ENCODE results near the gene PCYT2. TPM values are rescaled to one million over a fixed set of nuclear protein-coding genes. Genes with fewer than 3 reads are reported as not detected.

PCYT2 gene
- total and polyA plus RNA-seq, 9 of the 15 experiments (the other 6 are each of a cell fraction or from before 2014, with no cell fraction given) = 0.92 to 134 (median 82.5) TPM

DNA sequence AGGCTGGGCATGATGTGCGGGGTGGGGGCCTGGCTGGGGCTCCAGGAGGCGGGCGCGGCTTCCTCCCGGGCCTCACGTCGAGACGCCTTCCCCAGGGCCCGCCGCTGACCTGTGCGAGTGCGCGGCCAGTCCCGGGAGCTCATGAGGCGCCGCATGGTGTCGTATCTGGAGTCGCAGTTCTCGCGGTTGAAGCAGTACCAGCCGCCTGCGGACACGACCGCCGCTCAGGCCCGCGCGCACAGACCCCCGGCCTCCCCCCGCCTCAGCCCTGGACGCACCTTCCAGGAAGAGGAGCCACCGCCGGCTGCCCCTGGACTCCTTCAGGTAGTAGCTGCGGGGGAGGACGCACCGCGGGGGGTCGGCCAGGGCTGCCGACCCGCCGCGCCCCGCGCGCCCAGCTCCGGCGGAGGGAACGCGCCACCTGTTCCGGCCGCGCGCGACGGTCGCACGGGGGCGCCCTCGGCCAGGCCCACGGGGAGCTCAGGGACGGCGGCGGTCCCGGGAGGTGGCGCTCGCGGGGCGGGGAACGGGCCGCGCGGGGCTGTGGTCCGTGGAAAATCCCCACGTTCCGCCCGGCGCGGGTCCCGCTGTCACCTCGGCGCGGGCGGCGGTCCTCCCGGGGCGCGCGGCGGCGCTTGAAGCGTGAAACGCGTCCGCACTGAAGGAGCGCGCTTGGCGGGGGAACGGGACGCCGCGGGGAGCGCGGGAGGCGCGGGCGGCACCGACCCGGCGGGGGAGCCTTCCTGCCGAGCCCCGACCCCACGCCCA, 48.3 kb upstream of the PCYT2 start (continued):
- TF ChIP-seq, protein P1, sequence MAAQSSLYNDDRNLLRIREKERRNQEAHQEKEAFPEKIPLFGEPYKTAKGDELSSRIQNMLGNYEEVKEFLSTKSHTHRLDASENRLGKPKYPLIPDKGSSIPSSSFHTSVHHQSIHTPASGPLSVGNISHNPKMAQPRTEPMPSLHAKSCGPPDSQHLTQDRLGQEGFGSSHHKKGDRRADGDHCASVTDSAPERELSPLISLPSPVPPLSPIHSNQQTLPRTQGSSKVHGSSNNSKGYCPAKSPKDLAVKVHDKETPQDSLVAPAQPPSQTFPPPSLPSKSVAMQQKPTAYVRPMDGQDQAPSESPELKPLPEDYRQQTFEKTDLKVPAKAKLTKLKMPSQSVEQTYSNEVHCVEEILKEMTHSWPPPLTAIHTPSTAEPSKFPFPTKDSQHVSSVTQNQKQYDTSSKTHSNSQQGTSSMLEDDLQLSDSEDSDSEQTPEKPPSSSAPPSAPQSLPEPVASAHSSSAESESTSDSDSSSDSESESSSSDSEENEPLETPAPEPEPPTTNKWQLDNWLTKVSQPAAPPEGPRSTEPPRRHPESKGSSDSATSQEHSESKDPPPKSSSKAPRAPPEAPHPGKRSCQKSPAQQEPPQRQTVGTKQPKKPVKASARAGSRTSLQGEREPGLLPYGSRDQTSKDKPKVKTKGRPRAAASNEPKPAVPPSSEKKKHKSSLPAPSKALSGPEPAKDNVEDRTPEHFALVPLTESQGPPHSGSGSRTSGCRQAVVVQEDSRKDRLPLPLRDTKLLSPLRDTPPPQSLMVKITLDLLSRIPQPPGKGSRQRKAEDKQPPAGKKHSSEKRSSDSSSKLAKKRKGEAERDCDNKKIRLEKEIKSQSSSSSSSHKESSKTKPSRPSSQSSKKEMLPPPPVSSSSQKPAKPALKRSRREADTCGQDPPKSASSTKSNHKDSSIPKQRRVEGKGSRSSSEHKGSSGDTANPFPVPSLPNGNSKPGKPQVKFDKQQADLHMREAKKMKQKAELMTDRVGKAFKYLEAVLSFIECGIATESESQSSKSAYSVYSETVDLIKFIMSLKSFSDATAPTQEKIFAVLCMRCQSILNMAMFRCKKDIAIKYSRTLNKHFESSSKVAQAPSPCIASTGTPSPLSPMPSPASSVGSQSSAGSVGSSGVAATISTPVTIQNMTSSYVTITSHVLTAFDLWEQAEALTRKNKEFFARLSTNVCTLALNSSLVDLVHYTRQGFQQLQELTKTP (IDR thresholded peaks at IDR 0.05; ENCODE audit: low read depth in 1 of 2, partially characterized antibody in 2 of 2) = no peak
- no peak for TF ChIP-seq WHSC1 (IDR thresholded peaks at IDR 0.05; ENCODE audit: low read length)
- peak; percentile 87 for TF ChIP-seq CXXC5 (CRISPR knock-in tag; IDR thresholded peaks at IDR 0.05)
- TF ChIP-seq NCOA2 (IDR thresholded peaks at IDR 0.05; ENCODE audit: partially characterized antibody in 2 of 2) = no peak
- no peak for TF ChIP-seq CHCHD3 (CRISPR knock-in tag; IDR thresholded peaks at IDR 0.05)
- peak; percentile 33 for TF ChIP-seq TAF1 (IDR thresholded peaks at IDR 0.05; ENCODE audit: control insufficient read depth, extremely low read depth, insufficient read depth, low read length, severe bottlenecking)
- TF ChIP-seq ILK (tag; IDR thresholded peaks at IDR 0.05; ENCODE audit: borderline replicate concordance, low read depth) = no peak
- no peak for TF ChIP-seq BRD9 (IDR thresholded peaks at IDR 0.05; ENCODE audit: low read depth, partially characterized antibody)
- TF ChIP-seq ZBTB17 (CRISPR knock-in tag; IDR thresholded peaks at IDR 0.05) = no peak
- TF ChIP-seq, protein P2, sequence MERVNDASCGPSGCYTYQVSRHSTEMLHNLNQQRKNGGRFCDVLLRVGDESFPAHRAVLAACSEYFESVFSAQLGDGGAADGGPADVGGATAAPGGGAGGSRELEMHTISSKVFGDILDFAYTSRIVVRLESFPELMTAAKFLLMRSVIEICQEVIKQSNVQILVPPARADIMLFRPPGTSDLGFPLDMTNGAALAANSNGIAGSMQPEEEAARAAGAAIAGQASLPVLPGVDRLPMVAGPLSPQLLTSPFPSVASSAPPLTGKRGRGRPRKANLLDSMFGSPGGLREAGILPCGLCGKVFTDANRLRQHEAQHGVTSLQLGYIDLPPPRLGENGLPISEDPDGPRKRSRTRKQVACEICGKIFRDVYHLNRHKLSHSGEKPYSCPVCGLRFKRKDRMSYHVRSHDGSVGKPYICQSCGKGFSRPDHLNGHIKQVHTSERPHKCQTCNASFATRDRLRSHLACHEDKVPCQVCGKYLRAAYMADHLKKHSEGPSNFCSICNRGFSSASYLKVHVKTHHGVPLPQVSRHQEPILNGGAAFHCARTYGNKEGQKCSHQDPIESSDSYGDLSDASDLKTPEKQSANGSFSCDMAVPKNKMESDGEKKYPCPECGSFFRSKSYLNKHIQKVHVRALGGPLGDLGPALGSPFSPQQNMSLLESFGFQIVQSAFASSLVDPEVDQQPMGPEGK (CRISPR knock-in tag; IDR thresholded peaks at IDR 0.05; ENCODE audit: borderline replicate concordance) = no peak
- TF ChIP-seq, protein P3, sequence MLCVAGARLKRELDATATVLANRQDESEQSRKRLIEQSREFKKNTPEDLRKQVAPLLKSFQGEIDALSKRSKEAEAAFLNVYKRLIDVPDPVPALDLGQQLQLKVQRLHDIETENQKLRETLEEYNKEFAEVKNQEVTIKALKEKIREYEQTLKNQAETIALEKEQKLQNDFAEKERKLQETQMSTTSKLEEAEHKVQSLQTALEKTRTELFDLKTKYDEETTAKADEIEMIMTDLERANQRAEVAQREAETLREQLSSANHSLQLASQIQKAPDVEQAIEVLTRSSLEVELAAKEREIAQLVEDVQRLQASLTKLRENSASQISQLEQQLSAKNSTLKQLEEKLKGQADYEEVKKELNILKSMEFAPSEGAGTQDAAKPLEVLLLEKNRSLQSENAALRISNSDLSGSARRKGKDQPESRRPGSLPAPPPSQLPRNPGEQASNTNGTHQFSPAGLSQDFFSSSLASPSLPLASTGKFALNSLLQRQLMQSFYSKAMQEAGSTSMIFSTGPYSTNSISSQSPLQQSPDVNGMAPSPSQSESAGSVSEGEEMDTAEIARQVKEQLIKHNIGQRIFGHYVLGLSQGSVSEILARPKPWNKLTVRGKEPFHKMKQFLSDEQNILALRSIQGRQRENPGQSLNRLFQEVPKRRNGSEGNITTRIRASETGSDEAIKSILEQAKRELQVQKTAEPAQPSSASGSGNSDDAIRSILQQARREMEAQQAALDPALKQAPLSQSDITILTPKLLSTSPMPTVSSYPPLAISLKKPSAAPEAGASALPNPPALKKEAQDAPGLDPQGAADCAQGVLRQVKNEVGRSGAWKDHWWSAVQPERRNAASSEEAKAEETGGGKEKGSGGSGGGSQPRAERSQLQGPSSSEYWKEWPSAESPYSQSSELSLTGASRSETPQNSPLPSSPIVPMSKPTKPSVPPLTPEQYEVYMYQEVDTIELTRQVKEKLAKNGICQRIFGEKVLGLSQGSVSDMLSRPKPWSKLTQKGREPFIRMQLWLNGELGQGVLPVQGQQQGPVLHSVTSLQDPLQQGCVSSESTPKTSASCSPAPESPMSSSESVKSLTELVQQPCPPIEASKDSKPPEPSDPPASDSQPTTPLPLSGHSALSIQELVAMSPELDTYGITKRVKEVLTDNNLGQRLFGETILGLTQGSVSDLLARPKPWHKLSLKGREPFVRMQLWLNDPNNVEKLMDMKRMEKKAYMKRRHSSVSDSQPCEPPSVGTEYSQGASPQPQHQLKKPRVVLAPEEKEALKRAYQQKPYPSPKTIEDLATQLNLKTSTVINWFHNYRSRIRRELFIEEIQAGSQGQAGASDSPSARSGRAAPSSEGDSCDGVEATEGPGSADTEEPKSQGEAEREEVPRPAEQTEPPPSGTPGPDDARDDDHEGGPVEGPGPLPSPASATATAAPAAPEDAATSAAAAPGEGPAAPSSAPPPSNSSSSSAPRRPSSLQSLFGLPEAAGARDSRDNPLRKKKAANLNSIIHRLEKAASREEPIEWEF (CRISPR knock-in tag; IDR thresholded peaks at IDR 0.05) = no peak
- peak; percentile 51 for TF ChIP-seq ELF1 (tag; IDR thresholded peaks at IDR 0.05)
- TF ChIP-seq KLF1 (tag; IDR thresholded peaks at IDR 0.05) = no peak
- no peak for TF ChIP-seq NCOA4 (IDR thresholded peaks at IDR 0.05; ENCODE audit: partially characterized antibody)
